ENCODE measurements around the gene PPP4R3A. TPM values are rescaled to one million over a fixed set of nuclear protein-coding genes. Genes with fewer than 3 reads are reported as not detected.

Gene PPP4R3A
- polyA plus RNA-seq, 4 donors, result 55.9 to 103 (median 68.0) TPM

DNA sequence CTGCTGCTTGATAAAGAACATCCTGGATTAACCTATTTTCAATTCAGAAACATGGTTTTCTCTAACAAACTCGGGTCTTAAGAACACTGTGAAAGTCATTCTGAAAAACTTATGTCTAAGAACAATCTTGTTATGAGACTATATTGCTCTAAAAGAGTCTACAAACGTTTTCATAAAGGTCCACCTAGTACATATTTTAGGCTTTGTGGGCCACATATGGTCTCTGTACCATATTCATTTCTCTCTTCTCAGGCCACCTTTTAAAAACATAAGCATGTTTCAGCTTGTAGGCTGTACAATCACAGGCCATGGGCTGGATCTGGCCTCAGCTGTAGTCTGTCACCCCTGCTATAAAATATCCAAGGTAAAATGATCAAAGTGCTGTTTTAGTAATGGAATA lies 39.9 kb downstream of the PPP4R3A start:
- Histone ChIP-seq H3K36me3 (ENCODE audit: control insufficient read depth in 3 of 3, insufficient read depth in 2 of 3, low read depth in 1 of 3, low read length in 3 of 3) (peaks cover 13 to 23% (median 19%) of the 10 kb centered on the region in 3 donors), H3K27me3 (ENCODE audit: control insufficient read depth in 3 of 3, insufficient read depth in 3 of 3, low read length in 3 of 3) (no peaks in the 10 kb centered on the region), H3K4me1 (ENCODE audit: control insufficient read depth in 3 of 3, insufficient read depth in 2 of 3, low read depth in 1 of 3, low read length in 2 of 3) (no peaks in the 10 kb centered on the region), H3K27ac (ENCODE audit: low read depth in 1 of 3, low read length in 2 of 3) (no peak overlapping the region), H3K4me3 (ENCODE audit: low read depth in 1 of 3, low read length in 3 of 3) (no peak overlapping the region), H3K9me3 (ENCODE audit: control insufficient read depth in 2 of 2, insufficient read depth in 1 of 2, low read depth in 1 of 2, low read length in 1 of 2) (no peaks in the 10 kb centered on the region)
- DNase-seq (no peak), FAIRE-seq (no peak)
- WGBS, 3 donors, result 66 to 73% (median 73%) methylated on average over 2 of the region's 2 CpGs

DNA sequence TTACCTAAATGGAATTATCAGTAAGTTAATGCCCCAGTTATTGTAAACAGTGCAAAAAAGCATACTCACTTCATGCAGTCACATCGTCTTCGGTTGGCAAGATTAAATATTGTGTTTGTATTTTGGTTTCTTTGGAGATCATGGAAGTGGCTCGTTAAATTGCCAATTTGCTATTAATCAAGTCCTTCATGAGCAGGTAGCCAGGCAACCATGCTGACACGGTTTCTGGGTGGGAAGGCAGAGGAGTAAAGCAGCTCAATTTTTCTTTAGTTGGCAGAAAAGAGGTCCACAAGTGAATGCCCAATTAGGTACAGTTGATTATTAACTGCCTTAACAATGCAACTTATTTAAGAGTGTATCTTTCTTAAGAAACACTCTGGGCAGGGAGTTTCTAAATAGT lies 43.9 kb downstream of the PPP4R3A start:
- Histone ChIP-seq H3K4me3 (ENCODE audit: low read depth in 1 of 3, low read length in 3 of 3) (no peak overlapping the region), H3K36me3 (ENCODE audit: control insufficient read depth in 3 of 3, insufficient read depth in 2 of 3, low read depth in 1 of 3, low read length in 3 of 3) (peaks cover 21 to 32% (median 24%) of the 10 kb centered on the region in 3 donors), H3K27ac (ENCODE audit: low read depth in 1 of 3, low read length in 2 of 3) (no peak overlapping the region), H3K9me3 (ENCODE audit: control insufficient read depth in 2 of 2, insufficient read depth in 1 of 2, low read depth in 1 of 2, low read length in 1 of 2) (no peaks in the 10 kb centered on the region), H3K4me1 (ENCODE audit: control insufficient read depth in 3 of 3, insufficient read depth in 2 of 3, low read depth in 1 of 3, low read length in 2 of 3) (no peaks in the 10 kb centered on the region), H3K27me3 (ENCODE audit: control insufficient read depth in 3 of 3, insufficient read depth in 3 of 3, low read length in 3 of 3) (no peaks in the 10 kb centered on the region)
- 31 to 49% (median 41%) methylated on average over 4 of the region's 4 CpGs for WGBS, 3 donors
- DNase-seq, result no peak
- FAIRE-seq, result no peak

GRCh38 chr14:91464615-91465205 lies 45.4 kb downstream of the PPP4R3A start:
- H3K4me3 ChIP-seq (ENCODE audit: low read depth in 1 of 3, low read length in 3 of 3), result no peak overlapping the region
- no peaks in the 10 kb centered on the region for H3K27me3 ChIP-seq (ENCODE audit: control insufficient read depth in 3 of 3, insufficient read depth in 3 of 3, low read length in 3 of 3)
- FAIRE-seq (no peak), DNase-seq (no peak)
- no peak overlapping the region for H3K27ac ChIP-seq (ENCODE audit: low read depth in 1 of 3, low read length in 2 of 3)
- H3K9me3 ChIP-seq (ENCODE audit: control insufficient read depth in 2 of 2, insufficient read depth in 1 of 2, low read depth in 1 of 2, low read length in 1 of 2), result no peaks in the 10 kb centered on the region
- no peaks in the 10 kb centered on the region for H3K4me1 ChIP-seq (ENCODE audit: control insufficient read depth in 3 of 3, insufficient read depth in 2 of 3, low read depth in 1 of 3, low read length in 2 of 3)
- WGBS, 3 donors, result 64 to 83% (median 67%) methylated on average over 3 of the region's 3 CpGs
- H3K36me3 ChIP-seq (ENCODE audit: control insufficient read depth in 3 of 3, insufficient read depth in 2 of 3, low read depth in 1 of 3, low read length in 3 of 3), result peaks cover 16 to 40% (median 26%) of the 10 kb centered on the region in 3 donors

- peaks cover 0 to 3% of the 10 kb centered on the region in 2 donors for H3K9me3 ChIP-seq (ENCODE audit: control insufficient read depth in 2 of 2, insufficient read depth in 1 of 2, low read depth in 1 of 2, low read length in 1 of 2)
- no peaks in the 10 kb centered on the region for H3K4me1 ChIP-seq (ENCODE audit: control insufficient read depth in 3 of 3, insufficient read depth in 2 of 3, low read depth in 1 of 3, low read length in 2 of 3)
- FAIRE-seq (no peak), DNase-seq (no peak)
- no peak overlapping the region for H3K27ac ChIP-seq (ENCODE audit: low read depth in 1 of 3, low read length in 2 of 3)
- peaks cover 14 to 41% (median 20%) of the 10 kb centered on the region in 3 donors for H3K36me3 ChIP-seq (ENCODE audit: control insufficient read depth in 3 of 3, insufficient read depth in 2 of 3, low read depth in 1 of 3, low read length in 3 of 3)
- no peak overlapping the region for H3K4me3 ChIP-seq (ENCODE audit: low read depth in 1 of 3, low read length in 3 of 3)
- H3K27me3 ChIP-seq (ENCODE audit: control insufficient read depth in 3 of 3, insufficient read depth in 3 of 3, low read length in 3 of 3), result no peaks in the 10 kb centered on the region
- WGBS, 3 donors, result 82 to 87% (median 84%) methylated on average over 5 of the region's 5 CpGs
Measured at GRCh38 chr14:91458612-91459011, 51.5 kb downstream of the PPP4R3A start.

DNA sequence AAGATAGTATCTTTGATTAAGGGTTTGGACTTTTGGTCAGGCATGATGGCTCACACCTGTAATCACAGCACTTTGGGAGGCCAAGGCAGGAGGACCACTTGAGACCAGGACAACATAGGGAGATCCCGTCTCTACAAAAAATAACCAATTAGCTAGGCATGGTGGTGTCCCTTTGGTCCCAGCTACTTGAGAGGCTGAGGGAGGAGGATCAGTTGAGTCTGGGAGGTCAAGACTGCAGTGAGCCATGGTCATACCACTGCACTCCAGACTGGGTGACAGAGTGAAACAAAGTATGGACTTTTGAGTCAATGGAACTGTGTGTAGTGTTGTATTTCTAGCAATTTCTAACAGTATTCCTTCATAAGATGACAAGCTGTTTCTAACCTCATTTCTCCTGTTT lies 53.8 kb downstream of the PPP4R3A start:
- no peaks in the 10 kb centered on the region for H3K4me1 ChIP-seq (ENCODE audit: control insufficient read depth in 3 of 3, insufficient read depth in 2 of 3, low read depth in 1 of 3, low read length in 2 of 3)
- H3K27ac ChIP-seq (ENCODE audit: low read depth in 1 of 3, low read length in 2 of 3), result no peak overlapping the region
- H3K36me3 ChIP-seq (ENCODE audit: control insufficient read depth in 3 of 3, insufficient read depth in 2 of 3, low read depth in 1 of 3, low read length in 3 of 3), result peaks cover 11 to 32% (median 15%) of the 10 kb centered on the region in 3 donors
- H3K9me3 ChIP-seq (ENCODE audit: control insufficient read depth in 2 of 2, insufficient read depth in 1 of 2, low read depth in 1 of 2, low read length in 1 of 2), result peaks cover 0 to 4% of the 10 kb centered on the region in 2 donors
- DNase-seq, result no peak
- no peak for FAIRE-seq
- H3K27me3 ChIP-seq (ENCODE audit: control insufficient read depth in 3 of 3, insufficient read depth in 3 of 3, low read length in 3 of 3), result no peaks in the 10 kb centered on the region
- H3K4me3 ChIP-seq (ENCODE audit: low read depth in 1 of 3, low read length in 3 of 3), result no peak overlapping the region
- 92 to 100% (median 93%) methylated on average over 1 of the region's 1 CpG for WGBS, 3 donors

- Histone ChIP-seq H3K27me3 (ENCODE audit: control insufficient read depth in 3 of 3, insufficient read depth in 3 of 3, low read length in 3 of 3) (no peaks in the 10 kb centered on the region), H3K4me1 (ENCODE audit: control insufficient read depth in 3 of 3, insufficient read depth in 2 of 3, low read depth in 1 of 3, low read length in 2 of 3) (no peaks in the 10 kb centered on the region), H3K36me3 (ENCODE audit: control insufficient read depth in 3 of 3, insufficient read depth in 2 of 3, low read depth in 1 of 3, low read length in 3 of 3) (peaks cover 8 to 19% (median 8%) of the 10 kb centered on the region in 3 donors), H3K4me3 (ENCODE audit: low read depth in 1 of 3, low read length in 3 of 3) (no peak overlapping the region), H3K9me3 (ENCODE audit: control insufficient read depth in 2 of 2, insufficient read depth in 1 of 2, low read depth in 1 of 2, low read length in 1 of 2) (peaks cover 0 to 4% of the 10 kb centered on the region in 2 donors), H3K27ac (ENCODE audit: low read depth in 1 of 3, low read length in 2 of 3) (no peak overlapping the region)
- DNase-seq (no peak), FAIRE-seq (no peak)
- WGBS, 3 donors, result 93 to 96% (median 95%) methylated on average over 3 of the region's 3 CpGs
Measured at GRCh38 chr14:91454580-91454979, 55.5 kb downstream of the PPP4R3A start.

GRCh38 chr14:91454155-91454554 lies 56.0 kb downstream of the PPP4R3A start:
- no peaks in the 10 kb centered on the region for H3K4me1 ChIP-seq (ENCODE audit: control insufficient read depth in 3 of 3, insufficient read depth in 2 of 3, low read depth in 1 of 3, low read length in 2 of 3)
- FAIRE-seq, result no peak

GRCh38 chr14:91453744-91454143 lies 56.4 kb downstream of the PPP4R3A start:
- DNase-seq (peak in 1 of 2 donors; percentile 46), FAIRE-seq (no peak)
- H3K4me3 ChIP-seq (ENCODE audit: low read depth in 1 of 3, low read length in 3 of 3), result no peak overlapping the region
- peaks cover 8 to 12% (median 8%) of the 10 kb centered on the region in 3 donors for H3K36me3 ChIP-seq (ENCODE audit: control insufficient read depth in 3 of 3, insufficient read depth in 2 of 3, low read depth in 1 of 3, low read length in 3 of 3)
- H3K27ac ChIP-seq (ENCODE audit: low read depth in 1 of 3, low read length in 2 of 3), result no peak overlapping the region
- 56 to 78% (median 65%) methylated on average over 5 of the region's 5 CpGs for WGBS, 3 donors
- H3K9me3 ChIP-seq (ENCODE audit: control insufficient read depth in 2 of 2, insufficient read depth in 1 of 2, low read depth in 1 of 2, low read length in 1 of 2), result peaks cover 0 to 4% of the 10 kb centered on the region in 2 donors
- no peaks in the 10 kb centered on the region for H3K27me3 ChIP-seq (ENCODE audit: control insufficient read depth in 3 of 3, insufficient read depth in 3 of 3, low read length in 3 of 3)
- H3K4me1 ChIP-seq (ENCODE audit: control insufficient read depth in 3 of 3, insufficient read depth in 2 of 3, low read depth in 1 of 3, low read length in 2 of 3), result no peaks in the 10 kb centered on the region

More at GRCh38 chr14:91454155-91454554, 56.0 kb downstream of the PPP4R3A start:
- no peak overlapping the region for H3K27ac ChIP-seq (ENCODE audit: low read depth in 1 of 3, low read length in 2 of 3)
- no peak for DNase-seq
- H3K36me3 ChIP-seq (ENCODE audit: control insufficient read depth in 3 of 3, insufficient read depth in 2 of 3, low read depth in 1 of 3, low read length in 3 of 3), result peaks cover 8 to 15% (median 8%) of the 10 kb centered on the region in 3 donors
- peaks cover 0 to 4% of the 10 kb centered on the region in 2 donors for H3K9me3 ChIP-seq (ENCODE audit: control insufficient read depth in 2 of 2, insufficient read depth in 1 of 2, low read depth in 1 of 2, low read length in 1 of 2)
- H3K4me3 ChIP-seq (ENCODE audit: low read depth in 1 of 3, low read length in 3 of 3), result no peak overlapping the region
- no peaks in the 10 kb centered on the region for H3K27me3 ChIP-seq (ENCODE audit: control insufficient read depth in 3 of 3, insufficient read depth in 3 of 3, low read length in 3 of 3)
